22Rv1 (cell line): ENCODE data around the gene DYNLT2B.

Source experiments
- CTCF ChIP-seq: fragments of 450-650 bp; IDR thresholded peaks from 2 replicates; pipeline ENCODE4 v1.5.1; 2017; ENCODE audit warnings: mild to moderate bottlenecking
- ZFX ChIP-seq: fragments of 450-650 bp; IDR thresholded peaks from 2 replicates; pipeline ENCODE4 v1.6.1; 2017; ENCODE audit warnings: antibody characterized with exemption, borderline replicate concordance

GRCh38 chr3:196320137-196320536, 2.1 kb upstream of the DYNLT2B start:
- TF ChIP-seq CTCF (no peak), ZFX (no peak)
